Panc1 (cell line): ENCODE results near the gene SNRPF.

Experiments used
- POLR2AphosphoS5 ChIP-seq: IDR thresholded peaks from 2 replicates; pipeline ENCODE4 v1.6.1; 2012; ENCODE audit warnings: mild to moderate bottlenecking, low read depth, low read length, moderate library complexity
- TF ChIP-seq, protein P1 (sequence below): fragments of 450-650 bp; IDR thresholded peaks from 2 replicates; pipeline ENCODE4 v1.5.1; 2017; ENCODE audit warnings: mild to moderate bottlenecking

DNA sequence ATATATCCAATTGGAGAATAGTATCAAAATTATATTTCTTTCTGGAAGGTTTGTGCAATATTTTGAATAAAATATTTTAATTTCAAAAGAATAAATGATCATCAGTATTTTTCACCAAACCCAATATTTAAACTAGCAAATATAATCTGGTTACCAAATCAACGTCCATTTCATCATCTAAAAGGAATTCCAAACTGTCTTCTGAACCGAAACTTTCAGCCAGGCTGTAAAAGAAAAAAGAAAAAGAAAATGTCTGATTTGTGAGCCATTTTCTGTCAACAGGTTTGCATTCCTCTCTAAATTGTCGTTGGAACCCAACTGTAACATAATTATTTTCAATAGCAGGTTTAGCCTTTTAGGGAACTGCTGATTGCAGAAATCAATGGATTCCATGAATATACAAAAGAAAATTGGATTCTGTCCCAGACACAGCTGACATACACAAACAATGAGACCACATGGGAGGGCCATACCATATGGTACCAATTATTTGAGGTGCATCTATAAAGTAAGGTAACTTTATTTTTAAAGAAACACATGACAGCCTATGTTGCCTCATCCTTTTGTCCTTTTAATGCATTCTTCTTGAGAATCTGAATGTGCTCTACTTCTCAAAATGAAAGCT lies 22.7 kb downstream of the SNRPF start:
- no peak for TF ChIP-seq POLR2AphosphoS5
- TF ChIP-seq, protein P1, sequence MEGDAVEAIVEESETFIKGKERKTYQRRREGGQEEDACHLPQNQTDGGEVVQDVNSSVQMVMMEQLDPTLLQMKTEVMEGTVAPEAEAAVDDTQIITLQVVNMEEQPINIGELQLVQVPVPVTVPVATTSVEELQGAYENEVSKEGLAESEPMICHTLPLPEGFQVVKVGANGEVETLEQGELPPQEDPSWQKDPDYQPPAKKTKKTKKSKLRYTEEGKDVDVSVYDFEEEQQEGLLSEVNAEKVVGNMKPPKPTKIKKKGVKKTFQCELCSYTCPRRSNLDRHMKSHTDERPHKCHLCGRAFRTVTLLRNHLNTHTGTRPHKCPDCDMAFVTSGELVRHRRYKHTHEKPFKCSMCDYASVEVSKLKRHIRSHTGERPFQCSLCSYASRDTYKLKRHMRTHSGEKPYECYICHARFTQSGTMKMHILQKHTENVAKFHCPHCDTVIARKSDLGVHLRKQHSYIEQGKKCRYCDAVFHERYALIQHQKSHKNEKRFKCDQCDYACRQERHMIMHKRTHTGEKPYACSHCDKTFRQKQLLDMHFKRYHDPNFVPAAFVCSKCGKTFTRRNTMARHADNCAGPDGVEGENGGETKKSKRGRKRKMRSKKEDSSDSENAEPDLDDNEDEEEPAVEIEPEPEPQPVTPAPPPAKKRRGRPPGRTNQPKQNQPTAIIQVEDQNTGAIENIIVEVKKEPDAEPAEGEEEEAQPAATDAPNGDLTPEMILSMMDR = no peak
